OCI-LY1 (cell line): ENCODE data around the gene CIB4.
"Not testable (repeated sequence)": the region's sequence is repeated elsewhere in the genome, so short reads cannot be mapped to it uniquely, and the experiment has no call there.

Experiments
- H2AFZ ChIP-seq: fragments of 200-600 bp; sonication (generic), shearing (Covaris generic); 2 replicates; pipeline ENCODE4 v1.6.0; 2014; ENCODE audit warnings: antibody characterized with exemption, mild to moderate bottlenecking, low read length
- H3F3A ChIP-seq: fragments of 200-600 bp; sonication (generic), shearing (Covaris generic); 2 replicates; pipeline ENCODE4 v1.6.0; 2014; ENCODE audit warnings: mild to moderate bottlenecking, antibody characterized with exemption, low read length, moderate library complexity; ENCODE audit not compliant: insufficient read depth
- H3K27ac ChIP-seq: fragments of 200-600 bp; sonication (generic); 2 replicates; pipeline ENCODE4 v1.5.1; 2014; ENCODE audit warnings: low read length, mixed run types, mild to moderate bottlenecking, low read depth; ENCODE audit not compliant: poor library complexity, severe bottlenecking
- H3K27me3 ChIP-seq: fragments of 200-600 bp; sonication (generic); 2 replicates; pipeline ENCODE4 v1.6.0; 2014; ENCODE audit warnings: antibody characterized with exemption, mild to moderate bottlenecking, low read length, moderate library complexity; ENCODE audit not compliant: insufficient read depth
- H3K36me3 ChIP-seq: fragments of 200-600 bp; sonication (generic); 2 replicates; pipeline ENCODE4 v1.6.1; 2014; ENCODE audit warnings: mild to moderate bottlenecking, antibody characterized with exemption, low read length, moderate library complexity, mixed read lengths; ENCODE audit not compliant: insufficient read depth
- H3K4me1 ChIP-seq: fragments of 200-600 bp; sonication (generic); 2 replicates; pipeline ENCODE4 v1.5.1; 2014; ENCODE audit warnings: mild to moderate bottlenecking, low read length, moderate library complexity; ENCODE audit not compliant: insufficient read depth, severe bottlenecking
- H3K4me2 ChIP-seq: fragments of 200-600 bp; sonication (generic), shearing (Covaris generic); 2 replicates; pipeline ENCODE4 v1.6.1; 2014; ENCODE audit warnings: low read length
- H3K4me3 ChIP-seq: fragments of 200-600 bp; sonication (generic); 2 replicates; pipeline ENCODE4 v1.5.1; 2014; ENCODE audit warnings: low read length, low read depth, mild to moderate bottlenecking, mixed read lengths; ENCODE audit not compliant: poor library complexity, severe bottlenecking
- H3K79me2 ChIP-seq: fragments of 200-600 bp; shearing (Covaris generic); 2 replicates; pipeline ENCODE4 v1.6.1; 2016; ENCODE audit warnings: mixed run types, low read length, mixed read lengths; ENCODE audit not compliant: insufficient read depth
- H3K9ac ChIP-seq: fragments of 200-600 bp; sonication (generic), shearing (Covaris generic); 2 replicates; pipeline ENCODE4 v1.6.1; 2014; ENCODE audit warnings: mild to moderate bottlenecking, low read length, mixed read lengths
- H3K9me2 ChIP-seq: fragments of 200-600 bp; sonication (generic), shearing (Covaris generic); 2 replicates; pipeline ENCODE4 v1.6.1; 2014; ENCODE audit warnings: low read depth, mild to moderate bottlenecking, low read length, mixed read lengths
- H3K9me3 ChIP-seq: fragments of 200-600 bp; shearing (Covaris generic); 2 replicates; pipeline ENCODE4 v1.6.1; 2014; ENCODE audit warnings: low read length, mixed read lengths
- H4K20me1 ChIP-seq: fragments of 200-600 bp; sonication (generic), shearing (Covaris generic); 2 replicates; pipeline ENCODE4 v1.6.0; 2016; ENCODE audit warnings: mild to moderate bottlenecking, low read length; ENCODE audit not compliant: insufficient read depth
- CTCF ChIP-seq: fragments of 200-600 bp; sonication (generic), shearing (Covaris generic); IDR thresholded peaks from 2 replicates; pipeline ENCODE4 v1.5.1; 2017; ENCODE audit warnings: mild to moderate bottlenecking, antibody characterized with exemption, low read length, moderate library complexity, mixed read lengths
- EZH2 ChIP-seq: fragments of 200-600 bp; sonication (generic), shearing (Covaris generic); IDR thresholded peaks from 2 replicates; pipeline ENCODE4 v1.8.0; 2017; ENCODE audit warnings: borderline replicate concordance, mixed run types, mild to moderate bottlenecking, antibody characterized with exemption, low read length, moderate library complexity, mixed read lengths

CIB4 gene

GRCh38 chr2:26655611-26656195 lies 14.5 kb upstream of the CIB4 start:
- TF ChIP-seq EZH2 (no peak), CTCF (no peak)
- H3K9ac ChIP-seq: no peak overlapping the region
- no peaks in the 10 kb centered on the region for H3F3A ChIP-seq
- no peak overlapping the region for H2AFZ ChIP-seq
- no peaks in the 10 kb centered on the region for H3K36me3 ChIP-seq
- H4K20me1 ChIP-seq: no peaks in the 10 kb centered on the region
- peaks cover 4% of the 10 kb centered on the region; the same call in 1 of the 2 replicates for H3K27me3 ChIP-seq
- no peak overlapping the region for H3K4me2 ChIP-seq
- no peaks in the 10 kb centered on the region for H3K9me2 ChIP-seq
- no peak overlapping the region for H3K4me3 ChIP-seq
- H3K27ac ChIP-seq: no peak overlapping the region
- H3K9me3 ChIP-seq: peaks cover 5% of the 10 kb centered on the region; the same call in 1 of the 2 replicates
- H3K4me1 ChIP-seq: no peaks in the 10 kb centered on the region
- no peaks in the 10 kb centered on the region for H3K79me2 ChIP-seq

- not testable (repeated sequence) for H3K27ac ChIP-seq, H3K4me2 ChIP-seq, H3K9me3 ChIP-seq, H3K9me2 ChIP-seq, H3K36me3 ChIP-seq, H4K20me1 ChIP-seq, H3K4me1 ChIP-seq, H3K4me3 ChIP-seq, H2AFZ ChIP-seq, H3K27me3 ChIP-seq, H3F3A ChIP-seq, H3K9ac ChIP-seq, H3K79me2 ChIP-seq
Observed at GRCh38 chr2:26655120-26655519, 14.0 kb upstream of the CIB4 start.

DNA sequence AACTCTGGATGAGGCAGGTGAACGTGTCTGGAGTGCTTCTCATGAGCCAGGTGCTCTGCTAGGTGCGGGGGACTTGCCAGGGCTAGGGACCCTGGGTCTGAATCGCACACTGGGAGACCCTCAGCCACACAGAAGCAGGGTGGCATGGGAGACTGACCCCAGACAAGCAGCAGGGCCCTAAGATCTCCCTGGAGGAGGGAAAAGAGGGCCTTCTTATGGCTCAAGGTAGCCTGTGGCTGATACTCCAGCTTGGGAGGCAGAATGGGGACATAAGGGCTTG lies 12.8 kb upstream of the CIB4 start:
- H3K9ac ChIP-seq: no peak overlapping the region
- H4K20me1 ChIP-seq: no peaks in the 10 kb centered on the region
- no peaks in the 10 kb centered on the region for H3K79me2 ChIP-seq
- H3F3A ChIP-seq: no peaks in the 10 kb centered on the region
- no peak overlapping the region for H2AFZ ChIP-seq
- H3K4me3 ChIP-seq: no peak overlapping the region
- no peak for TF ChIP-seq CTCF
- TF ChIP-seq EZH2: no peak
- no peaks in the 10 kb centered on the region for H3K9me2 ChIP-seq
- H3K9me3 ChIP-seq: no peaks in the 10 kb centered on the region
- H3K27me3 ChIP-seq: peaks cover 4% of the 10 kb centered on the region; the same call in 1 of the 2 replicates
- no peaks in the 10 kb centered on the region for H3K36me3 ChIP-seq
- no peak overlapping the region for H3K4me2 ChIP-seq
- H3K27ac ChIP-seq: no peak overlapping the region
- H3K4me1 ChIP-seq: no peaks in the 10 kb centered on the region

GRCh38 chr2:26653207-26654060 lies 12.3 kb upstream of the CIB4 start:
- no peak overlapping the region for H3K27ac ChIP-seq
- H2AFZ ChIP-seq: no peak overlapping the region
- no peaks in the 10 kb centered on the region for H4K20me1 ChIP-seq
- H3K9me2 ChIP-seq: no peaks in the 10 kb centered on the region
- no peak overlapping the region for H3K9ac ChIP-seq
- H3K9me3 ChIP-seq: no peaks in the 10 kb centered on the region
- TF ChIP-seq EZH2: no peak
- TF ChIP-seq CTCF: no peak
- H3K27me3 ChIP-seq: peaks cover 4% of the 10 kb centered on the region; the same call in 1 of the 2 replicates
- no peaks in the 10 kb centered on the region for H3K79me2 ChIP-seq
- H3K36me3 ChIP-seq: no peaks in the 10 kb centered on the region
- no peaks in the 10 kb centered on the region for H3F3A ChIP-seq
- H3K4me2 ChIP-seq: no peak overlapping the region
- H3K4me1 ChIP-seq: no peaks in the 10 kb centered on the region
- no peak overlapping the region for H3K4me3 ChIP-seq
